GM15510 (cell line): ENCODE measurements around the gene DOCK1.

Experiments used
- POLR2A ChIP-seq: IDR thresholded peaks from 3 replicates; pipeline ENCODE4 v1.6.1; 2011; ENCODE audit warnings: borderline replicate concordance; ENCODE audit not compliant: insufficient read length; ENCODE audit errors: extremely low read depth

Gene DOCK1

GRCh38 chr10:126956712-126957108 is 51.5 kb downstream of the DOCK1 start:
- no peak for TF ChIP-seq POLR2A

- TF ChIP-seq POLR2A, result no peak
Measured at GRCh38 chr10:126957111-126957510, 51.9 kb downstream of the DOCK1 start.

GRCh38 chr10:126959431-126959830 is 54.2 kb downstream of the DOCK1 start:
- no peak for TF ChIP-seq POLR2A

- TF ChIP-seq POLR2A, result no peak
Measured at GRCh38 chr10:126959906-126960685, 54.9 kb downstream of the DOCK1 start.

- no peak for TF ChIP-seq POLR2A
Measured at GRCh38 chr10:126963354-126963753, 58.1 kb downstream of the DOCK1 start.

- no peak for TF ChIP-seq POLR2A
Measured at GRCh38 chr10:126964190-126964589, 59.0 kb downstream of the DOCK1 start.

GRCh38 chr10:126966938-126967337 is 61.7 kb downstream of the DOCK1 start:
- TF ChIP-seq POLR2A, result no peak

GRCh38 chr10:126969310-126969709 is 64.1 kb downstream of the DOCK1 start:
- no peak for TF ChIP-seq POLR2A

GRCh38 chr10:126972635-126973414 is 67.6 kb downstream of the DOCK1 start:
- TF ChIP-seq POLR2A, result no peak

- TF ChIP-seq POLR2A, result no peak
Measured at GRCh38 chr10:126975221-126975620, 70.0 kb downstream of the DOCK1 start.

GRCh38 chr10:126977216-126977615 is 72.0 kb downstream of the DOCK1 start:
- TF ChIP-seq POLR2A, result no peak

- no peak for TF ChIP-seq POLR2A
Measured at GRCh38 chr10:126979311-126979710, 74.1 kb downstream of the DOCK1 start.

GRCh38 chr10:126993208-126993607 is 88.0 kb downstream of the DOCK1 start:
- TF ChIP-seq POLR2A, result no peak

GRCh38 chr10:126997801-126998590 is 92.8 kb downstream of the DOCK1 start:
- TF ChIP-seq POLR2A, result no peak

GRCh38 chr10:127000598-127000997 is 95.4 kb downstream of the DOCK1 start:
- TF ChIP-seq POLR2A, result no peak
